HG03280 (cell line): ENCODE data around the gene KCND2.
"Not testable (repeated sequence)": the region's sequence is repeated elsewhere in the genome, so short reads cannot be mapped to it uniquely, and the experiment has no call there.

Experiments
- ATAC-seq: cut with Tn5 transposase; IDR thresholded peaks from one replicate; pipeline ENCODE4 v1.9.1; 2021; ENCODE audit warnings: mild to moderate bottlenecking, moderate library complexity; ENCODE audit not compliant: unreplicated experiment

KCND2 gene

GRCh38 chr7:120691915-120692314 lies 418.9 kb downstream of the KCND2 start:
- no peak for ATAC-seq

DNA sequence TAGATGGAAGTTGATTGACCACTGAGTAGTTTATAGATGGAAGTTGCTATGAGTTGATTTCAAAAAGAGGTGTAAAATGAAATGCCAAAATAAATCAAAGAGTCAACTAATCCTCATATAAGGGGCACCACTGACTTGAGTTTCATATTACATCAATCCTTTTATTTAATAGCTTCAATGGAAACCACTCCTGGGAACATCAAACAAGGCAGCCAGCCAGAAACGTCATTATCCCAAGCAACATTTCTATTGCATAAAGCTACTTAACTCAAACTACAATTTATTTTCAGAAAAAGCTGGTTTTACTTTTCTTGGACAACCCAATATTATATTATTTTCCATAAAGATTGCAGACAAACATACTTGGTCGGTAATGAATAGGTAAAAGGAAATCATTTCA lies 422.9 kb downstream of the KCND2 start:
- no peak for ATAC-seq

GRCh38 chr7:120700796-120701195 lies 427.8 kb downstream of the KCND2 start:
- no peak for ATAC-seq

GRCh38 chr7:120702408-120702807 lies 429.4 kb downstream of the KCND2 start:
- ATAC-seq = not testable (repeated sequence)

GRCh38 chr7:120703585-120704240 lies 430.7 kb downstream of the KCND2 start:
- no peak for ATAC-seq

- no peak for ATAC-seq
These were observed 436.4 kb downstream of the KCND2 start for GRCh38 chr7:120709252-120709971.

GRCh38 chr7:120709972-120710320 lies 437.0 kb downstream of the KCND2 start:
- ATAC-seq = no peak

DNA sequence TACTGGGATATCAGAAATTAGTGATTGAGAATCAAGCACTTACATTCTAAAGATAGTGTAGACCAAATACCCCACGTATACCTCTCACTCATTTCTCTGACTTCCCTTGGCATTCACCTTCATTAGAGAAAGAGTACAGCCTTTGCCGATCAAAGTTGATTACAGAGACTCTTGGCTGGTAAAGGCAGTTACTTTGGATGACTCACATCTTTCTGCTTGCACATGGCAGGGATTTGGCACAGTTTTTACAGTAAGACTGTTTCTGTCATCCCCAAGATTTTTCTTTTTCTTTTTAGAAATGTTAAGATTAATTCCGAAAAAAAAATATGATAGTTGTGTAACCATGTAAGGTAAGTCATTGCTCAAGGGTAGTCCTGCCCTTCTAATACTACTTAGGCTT lies 442.0 kb downstream of the KCND2 start:
- ATAC-seq = no peak

GRCh38 chr7:120716307-120716706 lies 443.3 kb downstream of the KCND2 start:
- ATAC-seq = no peak

DNA sequence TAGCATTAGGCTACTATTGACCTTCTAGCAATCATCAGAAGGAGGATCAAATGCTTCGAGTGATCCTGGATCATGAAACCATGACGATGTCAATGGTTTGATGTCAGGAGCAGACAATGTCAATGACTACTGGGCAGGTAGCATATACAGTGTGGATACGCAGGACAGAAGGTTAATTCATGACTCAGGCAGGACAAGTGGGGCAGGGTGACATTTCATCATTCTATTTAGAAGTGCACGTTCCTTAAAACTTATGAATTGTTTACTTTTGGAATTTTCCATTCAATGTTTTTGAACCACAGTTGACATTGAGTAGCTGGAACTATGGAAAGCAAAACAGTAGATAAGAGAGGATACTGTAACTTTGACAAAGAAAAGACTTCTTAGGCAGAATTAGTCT lies 444.2 kb downstream of the KCND2 start:
- no peak for ATAC-seq

DNA sequence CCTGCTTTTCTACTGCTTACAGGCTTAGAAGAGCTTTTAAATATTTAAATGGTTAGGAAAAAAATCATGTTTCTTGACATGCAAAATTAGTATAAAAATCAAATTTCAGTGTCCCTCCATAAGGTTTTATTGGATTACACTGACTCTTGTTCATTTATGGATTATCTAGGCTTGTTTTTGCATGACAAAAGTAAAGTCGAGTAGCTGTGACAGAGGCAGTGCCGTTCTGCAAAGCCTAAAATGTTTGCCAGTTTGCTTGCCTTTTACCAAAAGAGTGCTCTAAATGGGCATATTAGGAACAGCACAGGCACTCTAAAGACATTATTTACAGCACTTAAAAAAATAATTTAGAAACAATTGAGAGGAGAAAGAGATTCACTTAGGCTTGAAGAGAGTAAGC lies 445.4 kb downstream of the KCND2 start:
- ATAC-seq = no peak

- no peak for ATAC-seq
These were observed 447.3 kb downstream of the KCND2 start for GRCh38 chr7:120720317-120720716.

DNA sequence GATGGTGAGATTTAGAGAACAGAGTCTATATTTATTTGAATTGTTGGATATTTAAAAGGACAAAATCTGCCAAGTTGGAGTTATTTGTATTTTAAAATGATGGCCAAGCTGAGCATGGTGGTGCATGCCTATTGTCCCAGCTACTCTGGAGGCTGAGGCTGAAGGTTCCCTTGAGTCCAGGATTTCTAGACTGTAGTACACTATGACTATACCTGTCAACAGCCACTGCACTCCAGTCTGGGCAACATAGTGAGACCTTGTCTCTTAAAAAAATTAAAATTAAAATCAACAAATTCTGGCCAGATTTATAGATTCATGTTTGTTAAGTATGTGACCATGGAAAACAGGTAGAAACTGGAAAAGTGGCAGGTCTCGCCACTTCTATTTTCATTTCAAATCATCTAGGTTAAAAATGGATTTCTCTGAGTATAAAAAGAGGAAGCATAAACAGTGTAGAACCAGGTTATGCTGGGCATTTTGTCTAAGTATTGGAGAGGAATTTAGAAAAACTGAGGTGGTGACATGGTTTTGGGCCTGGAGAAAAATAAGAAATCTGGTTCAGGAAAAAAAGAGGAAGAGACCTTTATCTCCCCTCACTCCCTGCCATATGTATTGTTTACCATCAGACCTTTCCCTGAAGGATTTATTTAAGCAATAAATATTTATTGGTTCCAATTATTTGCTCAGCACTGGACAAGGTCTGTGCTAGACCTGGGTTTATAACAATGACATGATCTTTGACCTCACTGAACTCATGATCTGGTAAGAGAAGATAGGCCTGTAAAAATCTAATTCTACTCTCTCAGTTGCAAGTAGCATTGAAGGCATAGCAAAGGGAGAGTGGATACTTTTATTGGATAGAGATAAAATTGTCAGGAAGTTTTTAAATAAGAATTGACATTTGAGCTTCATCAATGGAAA lies 450.8 kb downstream of the KCND2 start:
- no peak for ATAC-seq

GRCh38 chr7:120724448-120724847 lies 451.5 kb downstream of the KCND2 start:
- ATAC-seq = no peak

GRCh38 chr7:120724955-120725354 lies 452.0 kb downstream of the KCND2 start:
- ATAC-seq = no peak

DNA sequence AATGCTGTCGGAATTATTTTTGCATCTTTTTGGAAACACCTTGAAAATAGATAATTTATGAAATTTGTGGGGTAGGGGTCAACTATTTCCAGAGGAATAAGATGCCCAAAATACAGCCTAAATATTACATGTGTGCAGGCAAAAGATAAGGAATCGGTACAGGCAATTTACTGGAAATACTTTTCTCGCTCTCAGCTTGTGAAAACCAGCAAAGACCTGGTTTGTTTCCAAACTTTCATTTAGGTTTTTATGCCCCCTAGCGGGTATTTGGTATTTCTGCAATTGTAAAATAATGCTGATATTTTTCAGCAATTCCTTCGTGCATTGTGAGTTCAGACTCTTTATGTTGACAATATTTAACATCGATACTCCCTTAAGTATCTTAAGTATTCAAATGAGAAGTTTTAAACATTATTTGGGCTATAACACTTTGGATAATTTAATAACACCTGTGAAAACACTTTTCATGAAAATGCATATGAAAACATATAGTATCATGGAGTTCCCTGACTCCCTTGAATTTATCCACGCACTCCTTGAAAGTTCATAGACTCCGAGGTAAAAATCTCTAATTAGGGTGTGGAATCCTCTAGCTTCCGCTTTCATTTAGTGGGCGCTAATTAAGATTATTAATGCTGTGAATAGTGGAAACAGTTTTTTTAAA lies 452.5 kb downstream of the KCND2 start:
- no peak for ATAC-seq

DNA sequence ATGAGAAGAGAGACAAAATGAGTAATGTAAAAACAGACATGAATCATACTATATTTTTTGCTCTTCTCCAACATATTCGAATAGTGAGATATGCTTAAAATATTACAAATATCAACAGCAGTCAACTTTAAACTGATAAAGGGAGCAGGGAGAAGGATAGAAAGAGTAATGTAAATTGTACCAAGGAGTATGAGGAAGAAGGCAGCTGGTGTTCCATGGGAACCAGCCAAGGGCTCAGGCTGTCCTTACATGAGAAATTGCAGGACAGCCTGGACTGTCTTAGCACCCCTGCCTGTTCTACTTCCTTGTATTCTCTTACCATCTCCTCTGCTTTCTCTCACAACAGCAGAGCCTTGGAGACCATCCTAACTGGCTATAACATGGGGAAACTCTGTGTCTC lies 456.3 kb downstream of the KCND2 start:
- no peak for ATAC-seq

GRCh38 chr7:120731271-120731670 lies 458.3 kb downstream of the KCND2 start:
- ATAC-seq = no peak

GRCh38 chr7:120732256-120732655 lies 459.3 kb downstream of the KCND2 start:
- ATAC-seq = no peak

- no peak for ATAC-seq
These were observed 460.2 kb downstream of the KCND2 start for GRCh38 chr7:120733143-120733542.

DNA sequence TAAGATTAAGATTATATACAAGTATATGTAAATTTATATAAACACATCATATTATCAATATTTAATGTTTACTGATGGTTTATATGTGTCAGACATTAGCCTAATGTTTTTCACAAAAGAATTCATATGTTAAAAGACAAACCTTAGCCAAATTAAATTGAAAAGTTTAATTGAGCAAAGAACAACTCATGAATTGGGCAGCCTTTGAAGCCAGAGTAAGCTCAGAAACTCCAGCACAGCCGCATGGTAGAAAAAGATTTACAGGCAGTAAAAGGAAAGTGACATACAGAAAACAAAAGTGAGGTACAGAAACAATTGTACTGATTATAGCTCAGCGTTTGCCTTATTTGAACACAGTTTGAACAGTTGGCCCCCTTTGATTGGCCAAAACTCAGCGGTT lies 460.9 kb downstream of the KCND2 start:
- ATAC-seq = no peak
